Peyer's patch (tissue), 4 donors: ENCODE measurements around the gene TINAGL1. TPM values are rescaled to one million over a fixed set of nuclear protein-coding genes. Genes with fewer than 3 reads are reported as not detected.

Experiments used
- DNase-seq, 3 donors: peaks; one replicate each; pipeline ENCODE4 v3.0.0-alpha.2; 2017 to 2019
- H3K27ac ChIP-seq, 4 donors: fragments of 200-600 bp; sonication (generic); one replicate each; pipeline ENCODE4 v1.5.1; 2016 to 2019
- H3K27me3 ChIP-seq, 2 donors: fragments of 200-600 bp; sonication (generic); one replicate each; pipeline ENCODE4 v1.5.1; 2019
- H3K36me3 ChIP-seq, 3 donors: fragments of 200-600 bp; sonication (generic); one replicate each; pipeline ENCODE4 v1.5.1; 2016 to 2019
- H3K4me1 ChIP-seq, 4 donors: fragments of 200-600 bp; sonication (generic); one replicate each; pipeline ENCODE4 v1.5.1; 2016 to 2019
- H3K4me3 ChIP-seq, 4 donors: fragments of 200-600 bp; sonication (generic); 1 replicate in 3 of 4; 2 replicates in 1 of 4; pipeline ENCODE4 v1.5.1; 2016 to 2019; ENCODE audit warnings: mild to moderate bottlenecking in 1 of 4
- H3K9me3 ChIP-seq, 4 donors: fragments of 200-600 bp; sonication (generic); one replicate each; pipeline ENCODE4 v1.5.1; 2016 to 2019; ENCODE audit warnings: mild to moderate bottlenecking in 1 of 4
- CTCF ChIP-seq, 6 experiments: fragments of 450-650 bp in 4 of 6; fragments of 200-600 bp in 2 of 6; sonication (generic) in 1 of 6; IDR thresholded peaks; one replicate each; pipeline ENCODE4 v1.5.1; 2017 to 2019; ENCODE audit warnings: antibody characterized with exemption in 6 of 6, mild to moderate bottlenecking in 3 of 6, moderate library complexity in 1 of 6
- POLR2A ChIP-seq, 2 donors: fragments of 450-650 bp; IDR thresholded peaks; one replicate each; pipeline ENCODE4 v1.5.1; 2017; ENCODE audit warnings: antibody characterized with exemption in 2 of 2, mild to moderate bottlenecking in 2 of 2, moderate library complexity in 2 of 2
- total RNA-seq, 4 donors: library from RNA; depleted of rRNA; stranded (reverse); fragments of >200 nt; gene quantifications; one replicate each; pipeline ENCODE4 v1.1.0, GENCODE V29; 2016

TINAGL1 gene
- total RNA-seq, 4 donors from 2014 or later = 112 to 215 (median 192) TPM

- peaks cover 0 to 11% (median 9%) of the 10 kb centered on the region in 4 donors for H3K4me1 ChIP-seq
- H3K36me3 ChIP-seq = no peaks in the 10 kb centered on the region
- no peaks in the 10 kb centered on the region for H3K9me3 ChIP-seq
- no peaks in the 10 kb centered on the region for H3K27me3 ChIP-seq
- no peak overlapping the region for H3K27ac ChIP-seq
- H3K4me3 ChIP-seq = no peak overlapping the region
- no peak for DNase-seq
- TF ChIP-seq CTCF (IDR thresholded peaks at IDR 0.05) (no peak), POLR2A (IDR thresholded peaks at IDR 0.05) (no peak)
These were observed 38.2 kb downstream of the TINAGL1 start for GRCh38 chr1:31614414-31615005.

- Histone ChIP-seq H3K36me3 (no peaks in the 10 kb centered on the region), H3K27ac (no peak overlapping the region), H3K27me3 (no peaks in the 10 kb centered on the region), H3K4me3 (no peak overlapping the region), H3K9me3 (no peaks in the 10 kb centered on the region), H3K4me1 (peaks cover 0 to 11% (median 9%) of the 10 kb centered on the region in 4 donors)
- TF ChIP-seq POLR2A (IDR thresholded peaks at IDR 0.05) = no peak
- TF ChIP-seq CTCF (IDR thresholded peaks at IDR 0.05) = no peak
- peak in 1 of 3 donors; percentile 19 for DNase-seq
These were observed 39.1 kb downstream of the TINAGL1 start for GRCh38 chr1:31615414-31615813.

- H3K4me1 ChIP-seq = peaks cover 0 to 11% (median 9%) of the 10 kb centered on the region in 4 donors
- no peak overlapping the region for H3K27ac ChIP-seq
- no peak overlapping the region for H3K4me3 ChIP-seq
- H3K27me3 ChIP-seq = no peaks in the 10 kb centered on the region
- no peaks in the 10 kb centered on the region for H3K9me3 ChIP-seq
- peak in 1 of 3 donors; percentile 18 for DNase-seq
- TF ChIP-seq CTCF (IDR thresholded peaks at IDR 0.05) = no peak
- no peak for TF ChIP-seq POLR2A (IDR thresholded peaks at IDR 0.05)
- H3K36me3 ChIP-seq = no peaks in the 10 kb centered on the region
These were observed 39.6 kb downstream of the TINAGL1 start for GRCh38 chr1:31615939-31616338.

GRCh38 chr1:31617218-31617915 lies 41.1 kb downstream of the TINAGL1 start, which contains the start of gene HCRTR1:
Gene HCRTR1 (plus strand): TSS chr1:31617689. CDS start chr1:31619193, 1,504 bp downstream.
- DNase-seq = peak in 1 of 3 donors; percentile 39
- no peaks in the 10 kb centered on the region for H3K27me3 ChIP-seq
- H3K4me3 ChIP-seq = peak within 1 kb of the TSS; percentile 7 to 51 (median 46)
- H3K4me1 ChIP-seq = peaks cover 0 to 11% (median 9%) of the 10 kb centered on the region in 4 donors
- no peaks in the 10 kb centered on the region for H3K36me3 ChIP-seq
- no peaks in the 10 kb centered on the region for H3K9me3 ChIP-seq
- no peak within 1 kb of the TSS for H3K27ac ChIP-seq
- TF ChIP-seq POLR2A (IDR thresholded peaks at IDR 0.05) (no peak), CTCF (IDR thresholded peaks at IDR 0.05) (no peak)

- peak in 1 of 3 donors; percentile 57 for DNase-seq
- Histone ChIP-seq H3K4me1 (peaks cover 0 to 11% (median 9%) of the 10 kb centered on the region in 4 donors), H3K4me3 (peak overlapping the region; percentile 7 to 51 (median 46)), H3K27me3 (no peaks in the 10 kb centered on the region), H3K36me3 (no peaks in the 10 kb centered on the region), H3K27ac (no peak overlapping the region), H3K9me3 (no peaks in the 10 kb centered on the region)
- peak; percentile 39 to 76 (median 64) for TF ChIP-seq CTCF (IDR thresholded peaks at IDR 0.05)
- no peak for TF ChIP-seq POLR2A (IDR thresholded peaks at IDR 0.05)
These were observed 41.8 kb downstream of the TINAGL1 start for GRCh38 chr1:31617916-31618746.
